Measurements from ENCODE around the gene CRYBB3.

- TF ChIP-seq YY1 (IDR thresholded peaks at IDR 0.05; ENCODE audit: low read depth) (no peak), CEBPB (IDR thresholded peaks at IDR 0.05) (no peak), RAD21 (IDR thresholded peaks at IDR 0.05; ENCODE audit: low read depth) (no peak), EP300 (IDR thresholded peaks at IDR 0.05; ENCODE audit: borderline replicate concordance) (no peak), NFIC (IDR thresholded peaks at IDR 0.05) (no peak), TCF12 (IDR thresholded peaks at IDR 0.05; ENCODE audit: low read depth) (no peak), EGR1 (IDR thresholded peaks at IDR 0.05) (no peak)
Measured at GRCh38 chr22:25207553-25208157, 8.0 kb downstream of the CRYBB3 start.

Measured in Ishikawa (cell line).